Eye (tissue), 1 donor: ENCODE results near the gene CHMP4A.
"Not testable (repeated sequence)": the region's sequence is repeated elsewhere in the genome, so short reads cannot be mapped to it uniquely, and the experiment has no call there.

Source experiments
- DNase-seq: peaks from one replicate; pipeline ENCODE4 v3.0.0-alpha.2; 2015

CHMP4A gene

DNA sequence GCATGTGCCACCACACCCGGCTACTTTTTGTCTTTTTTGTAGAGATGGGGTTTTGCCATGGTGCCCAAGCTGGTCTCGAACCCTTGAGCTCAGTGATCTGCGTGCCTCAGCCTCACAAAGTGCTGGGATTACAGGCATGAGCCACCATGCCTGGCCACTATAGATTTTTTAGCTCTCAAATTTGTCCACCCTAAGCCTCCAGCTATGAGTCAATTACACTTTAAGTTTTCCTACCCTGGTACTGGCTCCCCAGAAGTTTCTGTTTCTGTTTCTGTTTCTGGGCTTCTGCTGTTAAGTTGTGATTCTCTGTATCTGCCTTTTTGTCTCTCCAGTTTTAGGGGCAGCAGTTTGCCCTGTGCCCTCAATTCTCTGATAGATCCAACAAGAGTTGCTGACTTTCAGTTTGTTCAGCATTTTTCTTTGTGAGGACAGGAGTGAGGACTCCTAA, 33.5 kb upstream of the CHMP4A start:
- no peak for DNase-seq

DNA sequence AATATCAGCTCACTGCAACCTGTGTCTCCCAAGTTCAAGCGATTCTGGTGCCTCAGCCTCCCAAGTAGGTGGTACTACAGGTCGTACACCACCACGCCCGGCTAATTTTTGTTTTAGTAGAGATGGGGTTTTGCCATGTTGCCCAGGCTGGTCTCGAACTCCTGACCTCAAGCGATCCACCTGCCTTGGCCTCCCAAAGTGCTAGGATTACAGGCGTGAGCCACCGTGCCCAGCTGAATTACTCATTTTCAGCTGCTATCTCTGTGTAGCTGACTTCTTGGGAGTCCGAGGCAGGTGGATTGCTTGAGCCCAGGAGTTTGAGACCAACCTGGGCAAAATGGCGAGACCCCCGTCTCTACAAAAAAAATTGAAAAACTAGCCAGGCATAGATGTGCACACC, 32.1 kb upstream of the CHMP4A start:
- not testable (repeated sequence) for DNase-seq

DNA sequence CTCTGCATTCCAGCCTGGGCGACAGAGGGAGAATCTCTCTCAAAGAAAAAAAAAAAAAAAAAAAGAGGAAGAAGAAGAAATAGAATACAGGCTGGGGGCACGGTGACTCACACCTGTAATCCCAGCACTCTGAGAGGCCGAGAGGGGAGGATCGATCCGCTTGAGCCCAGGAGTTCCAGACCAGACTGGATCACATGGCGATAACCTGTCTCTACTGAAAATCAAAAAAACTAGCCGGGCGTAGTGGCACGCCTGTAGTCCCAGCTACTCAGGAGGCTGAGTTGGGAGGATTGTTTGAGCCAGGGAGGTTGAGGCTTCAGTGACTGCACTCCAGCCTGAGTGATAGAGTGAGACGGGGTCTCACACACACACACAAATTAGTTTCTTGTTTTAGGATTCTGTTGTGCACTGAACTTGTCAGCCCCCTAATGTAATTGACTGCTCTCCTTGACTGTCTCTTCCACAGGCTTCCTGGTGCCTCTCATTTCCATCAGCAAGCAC, 30.1 kb upstream of the CHMP4A start:
- no peak for DNase-seq

DNA sequence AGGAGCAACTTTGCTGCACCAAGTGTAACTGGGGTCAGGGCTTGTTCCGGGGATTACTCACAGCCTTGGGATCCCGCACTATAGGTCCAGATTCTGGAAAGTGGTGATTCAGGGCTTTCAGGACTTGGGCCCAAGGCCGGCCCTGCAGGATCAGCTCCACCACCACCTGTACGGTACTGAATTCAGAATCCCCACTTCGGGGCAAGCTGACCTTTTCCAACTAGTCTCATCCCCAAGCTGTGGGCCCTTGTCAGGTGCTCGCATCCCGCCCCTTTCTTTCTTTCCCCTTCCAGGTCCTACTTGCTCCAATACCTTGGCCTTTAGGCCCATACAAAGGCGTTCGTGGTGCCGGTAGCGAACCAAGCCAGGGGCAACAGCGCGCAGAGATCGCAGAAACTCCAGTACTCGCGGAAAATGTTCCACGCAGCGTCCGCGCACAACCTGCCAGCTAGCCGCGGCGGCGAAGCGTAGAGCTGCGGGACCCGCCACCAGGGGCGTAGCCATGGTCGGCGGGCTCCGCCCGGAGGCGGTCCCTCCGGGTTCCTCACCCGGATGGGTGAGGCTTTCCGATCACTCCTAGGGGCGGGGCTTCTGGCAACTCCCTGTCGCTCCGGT, 28.6 kb upstream of the CHMP4A start:
- DNase-seq, result peak; percentile 98

DNA sequence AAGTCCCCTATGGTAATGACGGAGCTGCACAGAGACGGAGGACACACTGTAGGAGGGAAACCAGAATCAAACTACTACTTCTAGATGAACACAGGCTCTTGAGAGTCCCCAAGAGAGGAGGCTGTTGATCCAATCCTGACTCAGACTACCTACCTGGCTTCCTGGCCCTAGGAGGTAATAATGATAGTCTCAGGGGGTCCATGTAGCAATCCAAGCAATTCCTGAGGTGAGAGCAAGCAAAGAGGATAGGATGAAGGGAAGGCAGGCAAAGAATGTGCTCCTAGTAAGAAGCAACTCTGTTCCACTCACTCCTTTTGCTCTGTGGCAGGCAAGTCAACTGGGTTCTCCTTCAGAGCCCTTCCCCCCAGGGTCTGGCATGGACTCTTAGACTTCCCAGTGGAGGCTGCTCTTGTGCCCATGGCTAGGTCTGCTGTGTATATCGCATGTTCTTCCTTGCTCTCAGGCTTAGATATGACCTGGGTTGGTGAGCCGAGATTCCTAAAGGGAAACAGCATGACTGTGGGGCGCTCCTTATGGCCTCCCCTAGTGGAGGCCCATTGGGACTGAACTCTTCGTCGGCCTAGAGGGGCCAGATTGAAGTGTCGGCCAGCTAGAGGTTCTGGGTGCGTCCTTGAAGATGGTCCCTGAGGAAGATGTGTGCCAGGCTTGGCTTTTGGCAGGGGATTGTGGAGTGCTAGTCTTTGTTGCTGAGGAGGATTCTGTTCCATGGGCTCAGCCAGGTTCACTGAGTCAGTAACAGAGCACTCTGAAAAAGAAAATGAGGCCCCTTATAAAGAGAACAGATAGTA, 27.0 kb upstream of the CHMP4A start:
- no peak for DNase-seq

DNA sequence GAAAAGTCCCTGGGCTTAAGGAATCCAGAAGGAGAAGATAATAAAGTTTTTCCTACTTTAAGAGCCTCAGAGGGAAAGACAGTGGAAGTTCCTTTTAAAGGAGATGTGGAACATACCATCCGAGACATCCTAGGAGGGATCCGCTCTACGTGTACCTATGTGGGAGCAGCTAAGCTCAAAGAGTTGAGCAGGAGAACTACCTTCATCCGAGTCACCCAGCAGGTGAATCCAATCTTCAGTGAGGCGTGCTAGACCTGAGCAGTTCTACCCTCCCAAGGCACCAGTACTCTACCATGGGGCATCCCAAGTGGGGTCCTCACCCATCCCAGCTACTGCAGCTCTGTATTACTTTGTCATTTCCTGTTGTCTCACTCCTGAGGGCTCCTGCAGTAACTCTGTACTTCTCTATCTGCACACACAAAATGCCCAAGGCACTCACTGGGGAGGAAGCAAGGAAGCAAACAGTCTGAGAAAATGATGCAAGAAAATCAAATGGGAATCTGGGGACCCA, 25.3 kb upstream of the CHMP4A start:
- DNase-seq, result no peak

DNA sequence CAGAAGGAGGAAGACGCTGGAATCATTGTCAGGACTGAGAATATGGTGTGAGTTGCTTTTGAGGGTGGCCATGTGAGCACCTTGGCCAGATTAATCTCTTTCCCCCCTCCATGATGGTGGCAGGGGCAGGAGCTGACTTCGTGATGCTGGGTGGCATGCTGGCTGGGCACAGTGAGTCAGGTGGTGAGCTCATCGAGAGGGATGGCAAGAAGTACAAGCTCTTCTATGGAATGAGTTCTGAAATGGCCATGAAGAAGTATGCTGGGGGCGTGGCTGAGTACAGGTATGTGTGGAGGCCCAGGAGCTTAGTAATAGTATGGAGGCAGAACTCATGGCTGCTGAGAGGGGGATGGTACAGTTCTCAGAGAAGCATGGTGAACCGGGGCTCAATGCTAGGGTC, 24.8 kb upstream of the CHMP4A start:
- no peak for DNase-seq

DNA sequence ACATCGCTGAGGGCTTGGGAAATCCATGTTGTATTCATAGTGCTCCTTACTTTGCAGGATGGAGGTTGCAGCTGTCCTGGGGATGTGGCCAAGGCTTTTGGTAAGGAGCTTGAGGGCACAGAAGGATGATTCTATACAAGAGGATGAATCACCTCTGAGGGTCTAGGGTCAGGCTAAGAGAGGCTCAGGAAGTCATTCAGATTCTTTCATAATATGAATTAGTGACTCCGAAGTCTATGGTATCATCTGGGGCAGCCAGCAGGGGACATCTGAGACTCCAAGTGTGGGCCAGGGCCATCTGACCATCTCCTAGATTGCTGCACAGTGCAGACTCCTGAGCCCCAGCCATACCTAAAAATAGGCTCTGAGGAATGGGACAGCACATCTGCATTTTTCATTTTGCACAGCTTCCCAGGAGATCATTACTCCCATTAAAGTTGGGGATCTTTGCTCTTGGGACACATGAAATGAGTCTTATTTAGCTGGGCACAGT, 24.2 kb upstream of the CHMP4A start:
- DNase-seq, result no peak

DNA sequence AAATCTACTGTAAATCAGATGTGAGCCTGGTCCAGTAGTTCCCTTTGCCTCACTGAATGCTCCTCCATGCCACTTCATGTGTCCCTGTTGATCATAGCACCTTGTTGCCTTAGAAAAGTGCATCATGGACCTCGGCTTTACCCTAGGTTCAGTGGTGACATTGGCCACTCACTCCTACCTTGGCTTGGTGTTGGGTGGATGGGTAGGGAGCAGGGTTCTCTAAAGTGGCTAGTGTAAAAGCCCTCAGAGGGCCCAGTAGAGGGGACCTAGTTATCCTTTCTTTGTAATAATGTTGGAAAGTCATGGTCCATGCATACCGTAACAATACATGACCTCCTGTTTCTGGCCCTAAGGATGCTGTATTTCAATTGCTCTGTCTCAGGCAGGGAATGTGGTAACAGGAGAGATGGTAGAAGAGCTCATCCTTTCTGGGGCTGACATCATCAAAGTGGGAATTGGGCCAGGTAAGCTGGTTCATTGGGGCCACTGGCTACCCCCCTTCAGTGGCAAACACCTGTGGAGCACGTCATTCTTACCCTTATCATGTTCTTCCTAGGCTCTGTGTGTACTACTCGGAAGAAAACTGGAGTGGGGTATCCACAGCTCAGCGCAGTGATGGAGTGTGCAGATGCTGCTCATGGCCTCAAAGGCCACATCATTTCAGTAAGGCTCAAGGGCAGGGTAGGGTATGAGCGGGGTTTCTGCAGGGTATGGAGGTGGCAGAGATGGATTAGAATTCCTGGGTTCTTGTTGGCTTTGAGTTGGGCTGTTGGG, 23.6 kb upstream of the CHMP4A start:
- DNase-seq, result no peak

DNA sequence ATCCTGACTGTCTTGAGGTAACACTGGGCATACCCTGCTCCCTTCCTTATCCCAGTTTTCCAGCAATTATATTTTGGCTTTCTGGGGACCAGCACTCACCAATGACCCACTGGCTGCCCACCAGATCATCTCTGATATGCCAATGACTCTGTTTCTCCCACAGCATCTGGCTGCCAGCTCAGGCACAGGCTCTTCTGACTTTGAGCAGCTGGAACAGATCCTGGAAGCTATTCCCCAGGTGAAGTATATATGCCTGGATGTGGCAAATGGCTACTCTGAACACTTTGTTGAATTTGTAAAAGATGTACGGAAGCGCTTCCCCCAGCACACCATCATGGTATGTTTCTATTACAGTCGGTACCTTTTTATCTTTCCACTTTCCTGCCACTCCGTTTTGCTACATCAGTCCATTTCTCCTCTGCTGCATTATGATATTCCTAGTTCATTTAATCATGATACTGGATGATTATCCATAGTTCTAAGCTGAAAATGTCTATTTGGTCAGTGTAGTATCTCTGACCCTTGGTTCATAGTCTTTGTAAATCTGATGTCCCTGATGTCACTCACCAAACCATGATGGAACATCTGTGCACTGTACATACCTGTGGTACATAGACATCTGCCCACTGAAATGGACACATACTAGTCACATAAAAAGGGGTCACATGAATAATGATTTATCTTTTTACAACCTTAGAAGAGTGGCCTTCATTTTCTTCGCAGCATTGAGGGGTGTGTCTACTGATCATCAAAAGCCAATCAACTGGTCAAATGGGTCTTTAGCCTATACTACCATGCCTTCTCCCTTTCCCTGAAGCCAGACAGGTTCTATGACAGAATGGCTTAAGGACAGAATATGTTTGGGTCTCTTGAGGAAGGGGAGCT, 22.8 kb upstream of the CHMP4A start:
- DNase-seq, result no peak

DNA sequence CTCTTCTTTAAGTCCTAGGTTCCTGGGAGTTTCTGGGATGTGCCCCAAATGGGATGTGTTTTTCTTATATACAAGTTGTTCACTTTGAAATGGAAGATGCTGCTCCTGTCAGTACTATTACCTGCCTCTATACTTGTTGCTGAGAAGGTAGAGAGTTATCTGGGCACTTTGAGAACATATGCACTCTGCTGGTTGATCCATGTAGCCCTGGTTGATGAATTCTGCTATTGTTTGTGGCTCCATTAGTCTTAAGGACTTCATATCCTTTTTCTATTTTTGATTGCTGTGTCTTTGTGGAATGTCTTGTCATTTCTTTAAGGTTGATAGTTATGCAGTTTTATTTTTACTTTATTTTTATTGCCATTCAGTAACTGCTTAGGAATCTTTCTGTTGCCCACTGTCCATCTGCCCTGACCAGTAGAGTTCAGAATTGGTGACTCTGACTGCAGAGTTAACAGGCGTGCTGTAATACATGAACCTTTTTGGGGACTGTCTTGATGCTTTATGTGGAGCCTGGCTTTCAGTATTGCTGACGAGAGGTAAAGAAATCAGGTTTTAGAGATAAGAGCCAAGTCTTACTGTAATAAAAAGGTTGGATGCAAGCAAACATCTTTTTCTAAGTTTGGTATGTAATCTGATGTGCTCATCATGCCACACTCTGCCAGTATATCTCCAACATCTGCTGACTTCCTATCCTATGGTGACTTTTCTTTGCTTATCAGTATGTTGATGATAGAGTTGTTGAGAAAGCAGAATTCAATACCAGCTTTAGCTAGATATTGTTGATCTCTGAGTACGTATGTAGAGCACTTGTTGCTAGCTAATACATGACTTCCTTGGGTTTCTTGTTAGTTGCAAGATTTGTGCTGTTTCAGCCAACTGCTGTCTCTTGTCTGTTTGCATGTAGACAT, 21.1 kb upstream of the CHMP4A start:
- no peak for DNase-seq

DNA sequence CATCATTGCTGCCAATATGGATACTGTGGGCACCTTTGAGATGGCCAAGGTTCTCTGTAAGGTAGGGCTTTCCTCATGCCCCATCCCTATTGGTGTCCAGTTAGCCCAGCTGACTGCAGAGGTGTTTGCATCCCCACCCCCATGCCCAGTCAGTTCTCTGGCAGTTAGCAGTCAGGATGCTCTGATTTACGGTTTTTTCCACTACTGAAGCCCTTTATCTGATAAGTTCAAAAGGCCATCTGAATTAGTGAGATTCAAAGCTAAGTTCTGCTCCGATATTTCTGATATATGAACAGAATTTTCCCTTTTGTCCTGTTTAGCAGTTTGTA, 20.2 kb upstream of the CHMP4A start:
- no peak for DNase-seq

DNA sequence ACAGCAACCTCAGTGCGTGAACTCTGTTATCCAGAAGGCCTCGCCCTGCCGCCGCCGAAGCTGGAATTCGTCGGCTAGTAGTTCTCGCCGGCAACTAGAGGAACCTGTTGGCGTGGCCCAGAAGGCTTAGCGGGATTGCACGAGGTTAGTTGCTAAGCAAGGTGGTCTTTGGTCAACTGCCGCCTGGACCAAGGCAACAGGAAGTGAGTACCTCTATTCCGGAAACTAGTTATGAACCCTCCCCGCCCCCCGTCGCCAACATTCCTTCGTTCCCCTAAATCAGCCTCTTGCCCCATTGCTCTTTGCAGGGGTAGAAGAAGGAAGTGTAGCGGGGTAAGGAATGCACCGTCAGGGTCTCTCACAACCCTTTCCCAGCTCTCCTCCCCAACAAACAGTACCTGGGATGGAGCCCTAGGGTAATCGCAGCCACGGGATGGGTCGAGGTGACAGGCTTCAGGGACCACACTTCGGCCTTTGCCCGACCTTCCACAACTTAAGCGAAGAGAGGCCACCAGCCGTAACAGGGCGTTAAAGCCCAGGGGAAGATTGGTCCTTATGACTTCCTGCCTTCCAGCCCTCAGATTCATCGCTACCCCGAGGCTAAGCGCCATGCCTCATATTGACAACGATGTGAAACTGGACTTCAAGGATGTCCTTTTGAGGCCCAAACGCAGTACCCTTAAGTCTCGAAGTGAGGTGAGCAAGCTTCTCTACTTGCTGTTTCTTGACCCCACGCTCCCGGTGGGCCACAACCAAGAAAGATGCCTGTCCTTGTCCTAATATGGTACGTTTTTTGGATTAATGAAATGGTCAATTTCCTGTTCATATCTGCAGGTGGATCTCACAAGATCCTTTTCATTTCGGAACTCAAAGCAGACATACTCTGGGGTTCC, 19.6 kb upstream of the CHMP4A start, which contains the start of gene GMPR2:
TSS of gene GMPR2 (plus strand) at position 285 of the 893 bp plus-strand sequence. CDS start at position 610, 325 bp downstream.
- no peak for DNase-seq

DNA sequence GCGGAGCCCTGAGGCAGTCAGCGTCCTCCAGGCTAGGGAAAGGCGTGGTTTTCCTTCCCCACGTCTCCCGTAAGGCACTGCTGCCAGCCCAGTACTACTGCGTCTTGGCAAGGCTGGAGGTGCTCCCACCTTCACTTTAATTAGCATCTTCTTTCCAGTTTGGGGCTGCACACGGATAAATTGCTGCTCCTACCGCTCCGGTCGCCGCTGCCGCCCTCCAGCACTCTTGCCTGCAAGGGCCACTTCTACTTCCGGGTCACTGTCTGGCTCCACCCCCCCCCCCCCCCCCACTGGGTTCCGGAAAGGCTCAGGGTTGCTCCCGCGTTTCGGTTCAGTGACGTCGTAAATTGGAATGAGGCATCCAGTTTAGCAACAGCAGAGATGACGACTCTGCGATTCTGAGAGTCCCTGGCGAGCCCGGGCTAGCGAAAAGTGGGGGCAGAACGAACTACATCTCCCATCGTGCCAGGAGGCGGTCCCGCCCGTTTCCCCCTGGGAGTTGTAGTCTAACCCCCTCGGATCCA, 18.9 kb upstream of the CHMP4A start, which contains the start of gene NEDD8:
TSS of gene NEDD8 (minus strand) at position 247 of the 524 bp plus-strand sequence. CDS start at position 147, 100 bp downstream.
- DNase-seq, result peak; percentile 97

DNA sequence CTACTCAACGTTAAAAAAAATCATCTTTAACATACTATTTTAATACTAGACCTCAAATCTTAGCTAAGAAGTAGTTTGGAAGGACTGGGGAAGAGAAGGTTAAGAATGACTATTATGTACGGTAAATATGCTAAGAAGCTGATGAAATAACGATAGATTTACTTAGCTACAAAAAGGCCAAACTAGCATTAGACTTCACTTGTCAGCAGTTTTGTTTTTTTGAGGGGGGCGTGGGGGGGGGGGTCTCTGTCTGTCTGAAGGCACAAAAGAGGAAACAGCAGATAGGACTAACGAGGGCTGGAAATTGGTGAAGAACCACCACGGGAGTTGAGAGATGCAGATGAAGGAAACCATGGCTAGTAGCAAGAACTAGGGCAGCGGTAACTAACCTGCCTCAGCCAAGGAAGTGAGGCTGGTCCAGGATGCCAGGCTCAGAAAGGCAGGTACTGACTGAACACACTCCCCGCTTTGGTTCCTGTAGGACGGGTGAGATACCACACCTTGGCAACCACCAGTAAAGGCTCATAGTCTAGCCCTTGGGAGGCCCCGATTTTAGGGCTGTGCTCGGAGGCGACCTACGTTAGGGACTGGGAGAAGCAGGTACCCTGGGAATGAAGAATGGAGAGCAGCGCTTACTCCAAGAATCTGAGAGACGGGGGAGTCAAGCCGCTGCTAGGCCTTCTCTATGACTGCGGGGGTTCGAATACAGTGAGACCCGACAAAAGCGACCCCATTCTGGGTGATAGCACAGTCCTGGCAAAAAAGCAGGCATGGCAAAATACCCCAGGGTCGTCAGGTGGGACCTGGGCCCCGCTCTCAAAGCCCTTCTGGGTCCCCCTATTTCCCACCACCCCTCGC, 18.2 kb upstream of the CHMP4A start:
- no peak for DNase-seq

DNA sequence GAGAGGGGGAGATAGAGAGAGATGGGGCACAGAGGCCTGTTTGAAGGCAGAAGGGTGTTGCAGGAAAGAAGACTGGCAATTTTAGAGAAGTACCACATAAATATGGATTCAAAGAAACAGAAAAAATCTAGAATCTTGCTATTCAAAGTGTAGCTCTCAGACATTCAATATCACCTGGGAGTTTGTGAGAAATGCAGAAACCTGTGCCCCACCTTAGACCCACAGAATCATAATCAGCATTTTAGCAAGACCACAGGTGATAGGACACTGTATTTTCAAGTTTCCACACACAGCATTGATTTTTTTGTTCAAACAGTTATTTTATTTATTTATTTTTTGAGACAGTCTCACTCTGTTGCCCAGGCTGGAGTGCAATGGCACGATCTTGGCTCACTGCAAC, 15.6 kb upstream of the CHMP4A start:
- DNase-seq, result no peak

DNA sequence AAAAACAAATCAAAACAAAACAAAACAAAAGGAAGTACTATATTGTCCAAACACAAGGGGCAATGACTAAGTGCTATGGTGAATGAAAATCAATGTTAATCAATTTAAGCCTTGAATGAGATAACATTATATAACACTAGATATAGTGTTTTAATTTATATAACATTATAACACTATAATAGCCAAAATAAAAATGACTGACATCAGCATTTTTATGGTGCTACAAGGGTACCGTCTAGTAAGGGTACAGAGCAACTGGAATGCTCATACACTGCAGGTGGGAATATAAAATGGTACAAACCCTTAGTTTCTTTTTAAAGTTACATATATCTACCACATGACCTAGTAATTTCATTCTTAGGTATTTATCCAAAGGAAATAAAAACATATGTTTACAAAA, 13.2 kb upstream of the CHMP4A start:
- no peak for DNase-seq

DNA sequence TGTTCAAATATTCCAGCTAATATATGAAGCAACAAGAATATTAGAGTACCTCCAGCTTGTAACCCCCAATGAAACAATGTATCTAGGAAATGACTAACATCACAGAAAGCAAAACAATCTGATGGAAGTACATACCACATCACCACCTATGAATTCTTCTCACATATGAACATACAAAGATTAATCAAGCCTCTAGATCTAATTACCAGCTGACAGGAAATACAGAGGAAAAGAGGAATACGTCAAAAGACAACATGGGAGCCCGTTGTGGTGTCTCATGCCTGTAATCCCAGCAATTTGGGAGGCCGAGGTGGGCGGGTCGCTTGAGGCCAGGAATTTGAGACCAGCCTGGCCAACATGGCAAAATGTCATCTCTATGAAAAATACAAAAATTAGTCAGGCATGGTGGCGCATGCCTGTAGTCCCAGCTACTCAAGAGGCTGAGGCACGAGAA, 11.4 kb upstream of the CHMP4A start:
- DNase-seq, result no peak
